PC-3 (cell line): ENCODE data around the gene GATAD2B.

ENCODE experiments used
- CTCF ChIP-seq: fragments of 300-600 bp; sonication (generic); conservative IDR thresholded peaks from 2 replicates; pipeline ENCODE4 v1.5.1; 2017; ENCODE audit warnings: antibody characterized with exemption, low read depth, mild to moderate bottlenecking, low read length
- EZH2phosphoT487 ChIP-seq: fragments of 300-600 bp; sonication (generic); IDR thresholded peaks from 2 replicates; pipeline ENCODE4 v1.6.1; 2018; ENCODE audit warnings: mild to moderate bottlenecking, antibody characterized with exemption, low read length, borderline replicate concordance

GRCh38 chr1:153877112-153877511 is 45.7 kb downstream of the GATAD2B start:
- TF ChIP-seq CTCF (no peak), EZH2phosphoT487 (no peak)
